A673 (cell line): ENCODE results near the gene SRL.

Experiments
- EZH2 ChIP-seq: fragments of 200-600 bp; sonication (generic); IDR thresholded peaks from 2 replicates; pipeline ENCODE4 v1.6.1; 2017; ENCODE audit warnings: borderline replicate concordance, low read depth, mild to moderate bottlenecking, mixed read lengths, antibody characterized with exemption, low read length; ENCODE audit not compliant: poor library complexity, severe bottlenecking
- TF ChIP-seq, protein P1 (sequence below): fragments of 300-800, 200-600 bp; sonication (generic); conservative IDR thresholded peaks from 2 replicates; pipeline ENCODE4 v1.5.1; 2017; ENCODE audit warnings: low read depth, mild to moderate bottlenecking, antibody characterized with exemption, low read length, moderate library complexity, mixed read lengths

DNA sequence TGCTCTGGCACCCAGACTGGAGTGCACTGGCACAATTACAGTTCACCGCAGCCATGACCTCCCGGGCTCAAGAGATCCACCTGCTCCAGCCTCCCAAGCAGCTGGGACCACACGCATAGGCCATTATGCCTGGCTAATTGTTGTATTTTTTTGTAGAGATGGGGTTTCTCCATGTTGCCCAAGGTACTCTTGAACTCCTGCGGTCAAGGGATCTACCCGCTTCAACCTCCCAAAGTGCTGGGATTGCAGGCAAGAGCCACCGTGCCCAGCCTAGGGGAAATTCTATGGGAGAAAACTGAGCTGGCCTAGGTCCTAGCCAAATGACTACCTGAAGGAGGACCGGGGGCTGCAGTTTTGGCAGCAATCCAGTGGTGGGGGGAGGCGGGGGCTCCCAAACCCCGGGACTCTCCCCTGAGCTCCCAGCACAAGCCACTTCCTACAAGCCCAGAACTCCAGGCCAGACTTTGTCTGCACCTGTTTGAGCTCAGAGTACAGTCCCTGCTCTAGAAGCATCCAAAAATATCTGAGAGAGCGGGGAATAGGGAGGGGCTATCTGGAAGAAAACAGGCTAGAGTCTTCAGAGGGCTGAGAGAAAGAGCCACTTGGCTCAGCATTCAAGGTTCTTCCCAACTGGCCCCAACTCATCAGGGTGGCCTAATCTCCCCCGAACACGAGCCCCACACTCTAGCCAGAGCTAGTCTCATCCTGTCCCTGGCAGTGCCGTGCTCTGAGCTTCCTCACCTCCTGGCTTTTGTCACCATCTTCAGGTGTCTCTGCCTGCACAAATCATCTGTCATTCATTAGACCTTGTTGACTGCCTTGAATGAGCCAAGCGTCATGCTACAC is 9.1 kb downstream of the SRL start:
- TF ChIP-seq, protein P1, sequence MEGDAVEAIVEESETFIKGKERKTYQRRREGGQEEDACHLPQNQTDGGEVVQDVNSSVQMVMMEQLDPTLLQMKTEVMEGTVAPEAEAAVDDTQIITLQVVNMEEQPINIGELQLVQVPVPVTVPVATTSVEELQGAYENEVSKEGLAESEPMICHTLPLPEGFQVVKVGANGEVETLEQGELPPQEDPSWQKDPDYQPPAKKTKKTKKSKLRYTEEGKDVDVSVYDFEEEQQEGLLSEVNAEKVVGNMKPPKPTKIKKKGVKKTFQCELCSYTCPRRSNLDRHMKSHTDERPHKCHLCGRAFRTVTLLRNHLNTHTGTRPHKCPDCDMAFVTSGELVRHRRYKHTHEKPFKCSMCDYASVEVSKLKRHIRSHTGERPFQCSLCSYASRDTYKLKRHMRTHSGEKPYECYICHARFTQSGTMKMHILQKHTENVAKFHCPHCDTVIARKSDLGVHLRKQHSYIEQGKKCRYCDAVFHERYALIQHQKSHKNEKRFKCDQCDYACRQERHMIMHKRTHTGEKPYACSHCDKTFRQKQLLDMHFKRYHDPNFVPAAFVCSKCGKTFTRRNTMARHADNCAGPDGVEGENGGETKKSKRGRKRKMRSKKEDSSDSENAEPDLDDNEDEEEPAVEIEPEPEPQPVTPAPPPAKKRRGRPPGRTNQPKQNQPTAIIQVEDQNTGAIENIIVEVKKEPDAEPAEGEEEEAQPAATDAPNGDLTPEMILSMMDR, result no peak
- TF ChIP-seq EZH2, result no peak
